ENCODE results near the gene CCDC91.
"Not testable (repeated sequence)": the region's sequence is repeated elsewhere in the genome, so short reads cannot be mapped to it uniquely, and the experiment has no call there.

The CCDC91 gene

GRCh38 chr12:28456934-28457710 lies 266.9 kb downstream of the CCDC91 start:
- TF ChIP-seq POLR2AphosphoS5 (IDR thresholded peaks at IDR 0.05; ENCODE audit: low read depth, low read length) (no peak), TAF1 (IDR thresholded peaks at IDR 0.05; ENCODE audit: borderline replicate concordance, low read depth, low read length) (no peak), POLR2A (IDR thresholded peaks at IDR 0.05; ENCODE audit: low read depth, low read length) (no peak)
- no peak for FAIRE-seq
- no peak for DNase-seq (ENCODE audit: insufficient read length)

- DNase-seq (ENCODE audit: insufficient read length): no peak
- no peak for TF ChIP-seq POLR2A (IDR thresholded peaks at IDR 0.05; ENCODE audit: low read depth, low read length)
- TF ChIP-seq TAF1 (IDR thresholded peaks at IDR 0.05; ENCODE audit: borderline replicate concordance, low read depth, low read length): no peak
- no peak for TF ChIP-seq POLR2AphosphoS5 (IDR thresholded peaks at IDR 0.05; ENCODE audit: low read depth, low read length)
- no peak for FAIRE-seq
These were observed 267.5 kb downstream of the CCDC91 start for GRCh38 chr12:28457785-28458184.

- TF ChIP-seq TAF1 (IDR thresholded peaks at IDR 0.05; ENCODE audit: borderline replicate concordance, low read depth, low read length): no peak
- TF ChIP-seq POLR2A (IDR thresholded peaks at IDR 0.05; ENCODE audit: low read depth, low read length): no peak
- TF ChIP-seq POLR2AphosphoS5 (IDR thresholded peaks at IDR 0.05; ENCODE audit: low read depth, low read length): no peak
- FAIRE-seq (no peak), DNase-seq (ENCODE audit: insufficient read length) (no peak)
These were observed 269.2 kb downstream of the CCDC91 start for GRCh38 chr12:28459481-28459880.

GRCh38 chr12:28460420-28461130 lies 270.3 kb downstream of the CCDC91 start:
- FAIRE-seq (no peak), DNase-seq (ENCODE audit: insufficient read length) (no peak)
- TF ChIP-seq POLR2AphosphoS5 (IDR thresholded peaks at IDR 0.05; ENCODE audit: low read depth, low read length) (no peak), TAF1 (IDR thresholded peaks at IDR 0.05; ENCODE audit: borderline replicate concordance, low read depth, low read length) (no peak), POLR2A (IDR thresholded peaks at IDR 0.05; ENCODE audit: low read depth, low read length) (no peak)

- DNase-seq (ENCODE audit: insufficient read length) (no peak), FAIRE-seq (no peak)
- no peak for TF ChIP-seq POLR2AphosphoS5 (IDR thresholded peaks at IDR 0.05; ENCODE audit: low read depth, low read length)
- TF ChIP-seq POLR2A (IDR thresholded peaks at IDR 0.05; ENCODE audit: low read depth, low read length): no peak
- TF ChIP-seq TAF1 (IDR thresholded peaks at IDR 0.05; ENCODE audit: borderline replicate concordance, low read depth, low read length): no peak
These were observed 273.1 kb downstream of the CCDC91 start for GRCh38 chr12:28463396-28463795.

- DNase-seq (ENCODE audit: insufficient read length); FAIRE-seq: not testable (repeated sequence)
These were observed 281.5 kb downstream of the CCDC91 start for GRCh38 chr12:28471762-28472161.

- not testable (repeated sequence) for DNase-seq (ENCODE audit: insufficient read length); FAIRE-seq
These were observed 285.9 kb downstream of the CCDC91 start for GRCh38 chr12:28476206-28476605.

GRCh38 chr12:28479097-28479496 lies 288.8 kb downstream of the CCDC91 start:
- not testable (repeated sequence) for FAIRE-seq; DNase-seq (ENCODE audit: insufficient read length)

GRCh38 chr12:28479683-28480082 lies 289.4 kb downstream of the CCDC91 start:
- FAIRE-seq (no peak), DNase-seq (ENCODE audit: insufficient read length) (no peak)
- no peak for TF ChIP-seq TAF1 (IDR thresholded peaks at IDR 0.05; ENCODE audit: borderline replicate concordance, low read depth, low read length)
- no peak for TF ChIP-seq POLR2A (IDR thresholded peaks at IDR 0.05; ENCODE audit: low read depth, low read length)
- TF ChIP-seq POLR2AphosphoS5 (IDR thresholded peaks at IDR 0.05; ENCODE audit: low read depth, low read length): no peak

- DNase-seq (ENCODE audit: insufficient read length): no peak
- FAIRE-seq: no peak
- TF ChIP-seq POLR2AphosphoS5 (IDR thresholded peaks at IDR 0.05; ENCODE audit: low read depth, low read length) (no peak), POLR2A (IDR thresholded peaks at IDR 0.05; ENCODE audit: low read depth, low read length) (no peak), TAF1 (IDR thresholded peaks at IDR 0.05; ENCODE audit: borderline replicate concordance, low read depth, low read length) (no peak)
These were observed 293.9 kb downstream of the CCDC91 start for GRCh38 chr12:28484156-28484555.

- no peak for TF ChIP-seq TAF1 (IDR thresholded peaks at IDR 0.05; ENCODE audit: borderline replicate concordance, low read depth, low read length)
- no peak for TF ChIP-seq POLR2AphosphoS5 (IDR thresholded peaks at IDR 0.05; ENCODE audit: low read depth, low read length)
- no peak for TF ChIP-seq POLR2A (IDR thresholded peaks at IDR 0.05; ENCODE audit: low read depth, low read length)
- no peak for DNase-seq (ENCODE audit: insufficient read length)
- FAIRE-seq: no peak
These were observed 296.3 kb downstream of the CCDC91 start for GRCh38 chr12:28486521-28486920.

- TF ChIP-seq POLR2AphosphoS5 (IDR thresholded peaks at IDR 0.05; ENCODE audit: low read depth, low read length) (no peak), TAF1 (IDR thresholded peaks at IDR 0.05; ENCODE audit: borderline replicate concordance, low read depth, low read length) (no peak), POLR2A (IDR thresholded peaks at IDR 0.05; ENCODE audit: low read depth, low read length) (no peak)
- no peak for FAIRE-seq
- no peak for DNase-seq (ENCODE audit: insufficient read length)
These were observed 299.0 kb downstream of the CCDC91 start for GRCh38 chr12:28489246-28489645.
